ENCODE measurements around the gene KPNA5. TPM values are rescaled to one million over a fixed set of nuclear protein-coding genes. Genes with fewer than 3 reads are reported as not detected.
A peak's percentile ranks its signal among the peaks of the same experiment; 100 is the strongest.

Gene KPNA5
- 15.4 TPM for polyA plus RNA-seq (2013)

DNA sequence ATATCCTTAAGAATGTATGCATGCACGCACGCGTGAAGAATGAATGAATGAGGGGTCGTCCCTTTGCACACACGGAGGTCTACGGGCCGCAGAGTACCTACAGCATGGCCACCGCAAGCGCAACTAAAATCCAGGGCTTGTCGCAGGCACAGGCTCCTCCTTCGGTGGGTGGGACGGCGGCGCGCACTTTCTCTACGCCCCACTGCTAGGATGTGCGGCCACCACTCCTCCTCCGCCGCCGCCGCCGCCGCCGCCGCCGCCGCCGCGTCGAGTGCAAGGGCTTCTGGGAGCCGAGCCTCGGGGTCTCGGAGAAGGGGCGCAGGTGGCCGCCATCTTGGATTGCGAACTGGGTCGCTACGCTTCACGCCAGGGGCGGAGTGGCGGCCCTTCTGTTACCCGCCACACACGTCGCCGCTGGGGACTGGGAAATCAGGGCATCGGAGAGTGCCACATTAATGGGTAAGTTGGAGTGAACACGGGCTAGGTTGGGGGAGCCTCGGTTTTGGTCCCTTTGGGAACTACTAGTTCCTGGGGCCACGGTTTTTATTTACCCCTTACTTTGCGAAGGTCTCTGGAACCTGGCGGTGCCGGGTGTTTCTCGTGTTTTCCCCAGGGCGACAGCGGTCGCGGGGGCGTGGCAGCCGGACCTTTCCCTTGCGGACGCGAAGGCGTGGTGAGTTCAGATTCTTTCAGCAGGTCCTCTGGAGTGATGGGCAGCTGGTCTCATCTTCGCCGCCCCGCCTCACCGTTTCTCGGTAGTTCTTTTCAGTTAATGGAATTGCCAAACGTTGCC, at the start of gene KPNA5:
TSS of gene KPNA5 (plus strand) at position 332 of the 793 bp plus-strand sequence. CDS start at position 456, 124 bp downstream.
- H3K4me3 ChIP-seq (ENCODE audit: control insufficient read depth in 1 of 7, extremely low read depth in 1 of 7, insufficient read depth in 4 of 7, low read depth in 2 of 7, low read length in 6 of 7) = peak within 1 kb of the TSS; percentile 64 to 98 (median 94)
- peaks cover 4 to 17% (median 13%) of the 10 kb centered on the region in 4 experiments for H3K4me1 ChIP-seq (ENCODE audit: control extremely low read depth in 1 of 4, control insufficient read depth in 4 of 4, insufficient read depth in 4 of 4, low read length in 3 of 4)
- POLR2A ChIA-PET = interaction anchor here (0.5 kb wide), 1 partner anchor 212 kb away, joined by 5 read pairs; no protein-coding TSS in a partner anchor
- WGBS (ENCODE audit: insufficient coverage) = under 1% methylated on average over 66 of the region's 69 CpGs
- H3K36me3 ChIP-seq (ENCODE audit: control insufficient read depth in 4 of 4, insufficient read depth in 4 of 4, low read length in 3 of 4) = peaks cover 0 to 11% (median 7%) of the 10 kb centered on the region in 4 experiments
- CTCF ChIA-PET = interaction anchor here (0.8 to 2.1 kb wide), 5 partner anchors 14 to 201 kb away, joined by 3 to 6 read pairs (median 5); partner anchors contain the start of gene RWDD1
- DNase-seq = peak; percentile 92 to 98 (median 96)
- no peaks in the 10 kb centered on the region for H3K27me3 ChIP-seq (replicated peaks in 2 of 5; ENCODE audit: control insufficient read depth in 4 of 5, insufficient read depth in 5 of 5, low read length in 4 of 5)
- no peaks in the 10 kb centered on the region for H3K9me3 ChIP-seq (ENCODE audit: control extremely low read depth in 1 of 5, control insufficient read depth in 4 of 5, insufficient read depth in 2 of 5, low read depth in 1 of 5, low read length in 4 of 5)
- H3K27ac ChIP-seq (ENCODE audit: insufficient read depth in 1 of 2, low read depth in 1 of 2, low read length in 2 of 2, poor library complexity in 1 of 2, severe bottlenecking in 2 of 2) = peak within 1 kb of the TSS; percentile 79 to 88

DNA sequence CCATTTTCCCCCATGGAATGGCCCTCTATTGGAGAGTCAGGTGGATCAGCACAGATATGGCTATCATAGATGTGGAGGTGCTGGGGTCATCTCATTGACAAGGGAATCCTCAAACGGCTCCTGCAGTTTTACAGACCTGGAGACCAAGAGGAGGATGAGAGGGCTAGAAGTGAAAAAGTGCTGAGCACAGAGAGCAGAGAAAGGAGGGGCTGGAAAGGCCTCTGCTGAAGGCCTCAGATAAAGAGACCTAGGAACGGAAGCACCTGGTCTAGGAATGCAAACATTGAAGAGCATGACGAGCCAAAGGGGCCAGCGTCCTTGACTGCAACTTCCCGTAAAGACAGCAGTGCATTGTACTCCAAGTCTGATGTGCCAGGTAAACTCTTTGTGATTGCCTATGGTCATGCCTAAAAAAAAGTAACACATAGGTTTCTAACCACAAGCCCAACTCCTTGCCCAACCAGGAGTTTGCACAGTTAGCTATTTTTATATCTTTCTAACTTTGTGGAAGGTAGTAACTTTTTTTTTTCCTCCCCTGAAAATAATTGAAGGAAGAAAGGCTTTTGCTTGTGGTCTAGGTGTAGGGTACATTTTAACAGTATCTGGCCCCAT, 49.5 kb upstream of the KPNA5 start:
- no peaks in the 10 kb centered on the region for H3K27me3 ChIP-seq (replicated peaks in 2 of 5; ENCODE audit: control insufficient read depth in 4 of 5, insufficient read depth in 5 of 5, low read length in 4 of 5)
- POLR2A ChIA-PET = interaction anchor here (1.1 kb wide), 1 partner anchor 30 kb away, joined by 3 read pairs; no protein-coding TSS in a partner anchor
- CTCF ChIA-PET = interaction anchor here (0.8 to 2.4 kb wide), 5 partner anchors 10 to 363 kb away, joined by 3 to 6 read pairs (median 3); partner anchors contain the start of gene RSPH4A

DNA sequence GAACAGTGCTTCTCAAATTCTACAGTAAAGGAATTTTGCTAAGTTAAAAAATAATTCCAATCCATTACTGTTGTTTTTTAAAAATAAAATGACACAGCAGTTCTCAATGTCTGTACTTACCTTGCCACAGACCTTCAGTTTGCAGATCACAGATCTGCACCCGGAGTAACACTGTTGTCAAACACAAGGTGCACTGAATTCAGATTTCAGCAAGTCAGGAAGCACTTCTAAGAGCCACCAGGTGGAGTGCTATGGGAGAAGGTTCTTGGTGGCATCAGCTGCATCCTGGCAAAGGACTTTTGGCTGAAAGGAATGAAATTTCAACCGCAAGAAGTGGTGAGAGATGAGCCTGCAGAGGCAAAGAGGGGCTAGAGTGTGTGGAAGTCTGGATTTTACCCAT, 47.3 kb upstream of the KPNA5 start:
- Histone ChIP-seq H3K4me3 (ENCODE audit: control insufficient read depth in 1 of 7, extremely low read depth in 1 of 7, insufficient read depth in 4 of 7, low read depth in 2 of 7, low read length in 6 of 7) (no peak overlapping the region), H3K36me3 (ENCODE audit: control insufficient read depth in 4 of 4, insufficient read depth in 4 of 4, low read length in 3 of 4) (peaks cover 0 to 19% (median 5%) of the 10 kb centered on the region in 4 experiments), H3K27me3 (replicated peaks in 2 of 5; ENCODE audit: control insufficient read depth in 4 of 5, insufficient read depth in 5 of 5, low read length in 4 of 5) (no peaks in the 10 kb centered on the region), H3K9me3 (ENCODE audit: control extremely low read depth in 1 of 5, control insufficient read depth in 4 of 5, insufficient read depth in 2 of 5, low read depth in 1 of 5, low read length in 4 of 5) (peaks cover 0 to under 1% (median 0%) of the 10 kb centered on the region in 5 experiments), H3K27ac (ENCODE audit: insufficient read depth in 1 of 2, low read depth in 1 of 2, low read length in 2 of 2, poor library complexity in 1 of 2, severe bottlenecking in 2 of 2) (no peak overlapping the region), H3K4me1 (ENCODE audit: control extremely low read depth in 1 of 4, control insufficient read depth in 4 of 4, insufficient read depth in 4 of 4, low read length in 3 of 4) (peaks cover 17 to 50% (median 34%) of the 10 kb centered on the region in 4 experiments)
- ChIA-PET POLR2A (interaction anchor here (0.6 kb wide), 1 partner anchor 40 kb away, joined by 4 read pairs; no protein-coding TSS in a partner anchor), CTCF (no interaction called here)
- WGBS (ENCODE audit: insufficient coverage) = 50% methylated on average over 1 of the region's 2 CpGs
- peak; percentile 25 to 66 (median 46) for DNase-seq

More for the DNA sequence above, 49.5 kb upstream of the KPNA5 start:
- WGBS (ENCODE audit: insufficient coverage) = 35% methylated on average over 5 of the region's 5 CpGs
- H3K36me3 ChIP-seq (ENCODE audit: control insufficient read depth in 4 of 4, insufficient read depth in 4 of 4, low read length in 3 of 4) = peaks cover 0 to 17% (median 3%) of the 10 kb centered on the region in 4 experiments
- peak; percentile 80 to 98 (median 93) for DNase-seq
- no peaks in the 10 kb centered on the region for H3K9me3 ChIP-seq (ENCODE audit: control extremely low read depth in 1 of 5, control insufficient read depth in 4 of 5, insufficient read depth in 2 of 5, low read depth in 1 of 5, low read length in 4 of 5)
- peak overlapping the region; percentile 30 to 63 for H3K27ac ChIP-seq (ENCODE audit: insufficient read depth in 1 of 2, low read depth in 1 of 2, low read length in 2 of 2, poor library complexity in 1 of 2, severe bottlenecking in 2 of 2)
- peak overlapping the region in 1 of 7 experiments; percentile 40 for H3K4me3 ChIP-seq (ENCODE audit: control insufficient read depth in 1 of 7, extremely low read depth in 1 of 7, insufficient read depth in 4 of 7, low read depth in 2 of 7, low read length in 6 of 7)
- peaks cover 17 to 50% (median 34%) of the 10 kb centered on the region in 4 experiments for H3K4me1 ChIP-seq (ENCODE audit: control extremely low read depth in 1 of 4, control insufficient read depth in 4 of 4, insufficient read depth in 4 of 4, low read length in 3 of 4)

DNA sequence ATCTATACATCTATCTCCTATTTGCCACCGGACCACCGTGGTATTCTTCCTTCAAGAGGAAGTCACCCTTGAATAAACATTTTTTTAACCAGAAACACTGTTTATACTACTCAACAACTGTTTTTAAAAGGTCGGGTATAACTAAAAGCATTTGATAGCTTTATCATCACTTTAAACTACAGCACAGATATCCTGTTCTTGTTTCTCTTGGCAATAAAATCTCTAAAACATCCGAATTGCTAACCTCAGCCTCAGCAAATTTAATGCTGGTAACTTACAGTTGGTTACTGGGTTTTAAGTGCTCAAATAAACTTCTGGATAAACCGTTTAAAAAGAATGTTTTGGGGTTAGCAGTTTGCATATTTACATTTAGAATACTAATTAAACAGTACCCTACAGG, 32.9 kb upstream of the KPNA5 start:
- Histone ChIP-seq H3K4me1 (ENCODE audit: control extremely low read depth in 1 of 4, control insufficient read depth in 4 of 4, insufficient read depth in 4 of 4, low read length in 3 of 4) (peaks cover 0 to 11% (median 0%) of the 10 kb centered on the region in 4 experiments), H3K27ac (ENCODE audit: insufficient read depth in 1 of 2, low read depth in 1 of 2, low read length in 2 of 2, poor library complexity in 1 of 2, severe bottlenecking in 2 of 2) (peak overlapping the region; percentile 58 to 72), H3K36me3 (ENCODE audit: control insufficient read depth in 4 of 4, insufficient read depth in 4 of 4, low read length in 3 of 4) (peaks cover 0 to 21% (median 13%) of the 10 kb centered on the region in 4 experiments), H3K27me3 (replicated peaks in 2 of 5; ENCODE audit: control insufficient read depth in 4 of 5, insufficient read depth in 5 of 5, low read length in 4 of 5) (no peaks in the 10 kb centered on the region), H3K4me3 (ENCODE audit: control insufficient read depth in 1 of 7, extremely low read depth in 1 of 7, insufficient read depth in 4 of 7, low read depth in 2 of 7, low read length in 6 of 7) (peak overlapping the region in 1 of 7 experiments; percentile 54), H3K9me3 (ENCODE audit: control extremely low read depth in 1 of 5, control insufficient read depth in 4 of 5, insufficient read depth in 2 of 5, low read depth in 1 of 5, low read length in 4 of 5) (no peaks in the 10 kb centered on the region)
- ChIA-PET POLR2A (no interaction called here), CTCF (interaction anchor here (1.1 to 2.0 kb wide), 8 partner anchors 13 to 379 kb away, joined by 3 to 6 read pairs (median 4); no protein-coding TSS in a partner anchor)
- WGBS (ENCODE audit: insufficient coverage) = 7% methylated on average over 3 of the region's 5 CpGs
- peak in 1 of 3 donors; percentile 35 for DNase-seq

DNA sequence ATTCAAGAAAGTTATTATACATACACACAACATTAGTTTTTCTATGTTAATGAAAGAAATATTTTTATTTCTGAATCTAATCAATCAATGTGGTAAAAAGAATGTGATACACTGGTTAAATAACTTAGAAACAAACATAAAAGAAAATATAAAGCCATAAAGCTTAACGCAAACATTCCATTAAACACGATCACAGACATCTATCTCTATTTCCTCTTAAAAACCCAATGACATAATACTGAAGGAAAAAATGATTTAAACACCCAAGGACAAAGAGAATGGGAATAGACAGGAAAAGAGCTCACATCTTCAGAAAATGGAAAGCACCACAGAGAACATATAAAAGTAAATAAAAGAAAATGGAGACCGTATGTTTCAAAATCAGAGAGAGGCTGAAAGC, 31.9 kb upstream of the KPNA5 start:
- DNase-seq = no peak
- H3K4me1 ChIP-seq (ENCODE audit: control extremely low read depth in 1 of 4, control insufficient read depth in 4 of 4, insufficient read depth in 4 of 4, low read length in 3 of 4) = peaks cover 0 to 11% (median 0%) of the 10 kb centered on the region in 4 experiments
- whole genome bisulfite sequencing (ENCODE audit: insufficient coverage) = no CpG with 5 or more reads among the region's 3 CpGs
- H3K9me3 ChIP-seq (ENCODE audit: control extremely low read depth in 1 of 5, control insufficient read depth in 4 of 5, insufficient read depth in 2 of 5, low read depth in 1 of 5, low read length in 4 of 5) = no peaks in the 10 kb centered on the region
- POLR2A ChIA-PET = interaction anchor here (0.6 kb wide), 1 partner anchor 19 kb away, joined by 5 read pairs; no protein-coding TSS in a partner anchor
- no peaks in the 10 kb centered on the region for H3K27me3 ChIP-seq (replicated peaks in 2 of 5; ENCODE audit: control insufficient read depth in 4 of 5, insufficient read depth in 5 of 5, low read length in 4 of 5)
- CTCF ChIA-PET = interaction anchor here (1.2 to 2.0 kb wide), 7 partner anchors 11 to 380 kb away, joined by 3 to 6 read pairs (median 5); partner anchors contain the start of gene RSPH4A
- no peak overlapping the region for H3K4me3 ChIP-seq (ENCODE audit: control insufficient read depth in 1 of 7, extremely low read depth in 1 of 7, insufficient read depth in 4 of 7, low read depth in 2 of 7, low read length in 6 of 7)
- H3K27ac ChIP-seq (ENCODE audit: insufficient read depth in 1 of 2, low read depth in 1 of 2, low read length in 2 of 2, poor library complexity in 1 of 2, severe bottlenecking in 2 of 2) = no peak overlapping the region
- H3K36me3 ChIP-seq (ENCODE audit: control insufficient read depth in 4 of 4, insufficient read depth in 4 of 4, low read length in 3 of 4) = peaks cover 0 to 21% (median 13%) of the 10 kb centered on the region in 4 experiments

DNA sequence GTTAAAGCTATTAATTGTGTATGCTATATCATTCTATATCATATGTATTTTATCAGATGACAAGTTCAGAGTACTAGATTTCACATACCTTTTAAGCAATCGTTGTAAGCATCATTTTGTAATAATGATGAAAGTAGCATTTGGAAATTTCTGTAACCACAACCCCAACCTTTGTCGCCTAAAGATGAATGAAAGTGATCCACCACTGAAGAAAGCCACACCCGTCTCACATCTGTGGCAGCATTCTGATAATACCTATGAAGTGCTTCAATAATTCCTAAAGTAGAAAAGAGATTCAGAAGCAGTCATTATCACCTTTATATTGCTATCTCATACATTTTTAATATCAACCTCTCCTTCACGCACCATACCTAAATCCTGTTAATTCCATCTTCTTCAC, 29.1 kb upstream of the KPNA5 start:
- Histone ChIP-seq H3K4me3 (ENCODE audit: control insufficient read depth in 1 of 7, extremely low read depth in 1 of 7, insufficient read depth in 4 of 7, low read depth in 2 of 7, low read length in 6 of 7) (no peak overlapping the region), H3K27ac (ENCODE audit: insufficient read depth in 1 of 2, low read depth in 1 of 2, low read length in 2 of 2, poor library complexity in 1 of 2, severe bottlenecking in 2 of 2) (no peak overlapping the region), H3K36me3 (ENCODE audit: control insufficient read depth in 4 of 4, insufficient read depth in 4 of 4, low read length in 3 of 4) (peaks cover 5 to 26% (median 14%) of the 10 kb centered on the region in 4 experiments), H3K27me3 (replicated peaks in 2 of 5; ENCODE audit: control insufficient read depth in 4 of 5, insufficient read depth in 5 of 5, low read length in 4 of 5) (no peaks in the 10 kb centered on the region), H3K9me3 (ENCODE audit: control extremely low read depth in 1 of 5, control insufficient read depth in 4 of 5, insufficient read depth in 2 of 5, low read depth in 1 of 5, low read length in 4 of 5) (no peaks in the 10 kb centered on the region), H3K4me1 (ENCODE audit: control extremely low read depth in 1 of 4, control insufficient read depth in 4 of 4, insufficient read depth in 4 of 4, low read length in 3 of 4) (peaks cover 0 to 11% (median 0%) of the 10 kb centered on the region in 4 experiments)
- WGBS (ENCODE audit: insufficient coverage) = 100% methylated on average over 2 of the region's 4 CpGs
- no peak for DNase-seq
- ChIA-PET POLR2A (no interaction called here), CTCF (interaction anchor here (1.4 kb wide), 1 partner anchor 10 kb away, joined by 3 read pairs; no protein-coding TSS in a partner anchor)

Data from common myeloid progenitor, CD34-positive (primary cell).